Stimulated activated CD4-positive, alpha-beta T cell treated with anti-CD3 and anti-CD28 coated beads, Interleukin-2, amount 100 ng/mL, for 48 hours (primary cell): ENCODE measurements around the gene RELL2.

Experiments
- DNase-seq, 2 donors: peaks; one replicate each; pipeline ENCODE4 v3.0.0-alpha.2; 2020

Gene RELL2

DNA sequence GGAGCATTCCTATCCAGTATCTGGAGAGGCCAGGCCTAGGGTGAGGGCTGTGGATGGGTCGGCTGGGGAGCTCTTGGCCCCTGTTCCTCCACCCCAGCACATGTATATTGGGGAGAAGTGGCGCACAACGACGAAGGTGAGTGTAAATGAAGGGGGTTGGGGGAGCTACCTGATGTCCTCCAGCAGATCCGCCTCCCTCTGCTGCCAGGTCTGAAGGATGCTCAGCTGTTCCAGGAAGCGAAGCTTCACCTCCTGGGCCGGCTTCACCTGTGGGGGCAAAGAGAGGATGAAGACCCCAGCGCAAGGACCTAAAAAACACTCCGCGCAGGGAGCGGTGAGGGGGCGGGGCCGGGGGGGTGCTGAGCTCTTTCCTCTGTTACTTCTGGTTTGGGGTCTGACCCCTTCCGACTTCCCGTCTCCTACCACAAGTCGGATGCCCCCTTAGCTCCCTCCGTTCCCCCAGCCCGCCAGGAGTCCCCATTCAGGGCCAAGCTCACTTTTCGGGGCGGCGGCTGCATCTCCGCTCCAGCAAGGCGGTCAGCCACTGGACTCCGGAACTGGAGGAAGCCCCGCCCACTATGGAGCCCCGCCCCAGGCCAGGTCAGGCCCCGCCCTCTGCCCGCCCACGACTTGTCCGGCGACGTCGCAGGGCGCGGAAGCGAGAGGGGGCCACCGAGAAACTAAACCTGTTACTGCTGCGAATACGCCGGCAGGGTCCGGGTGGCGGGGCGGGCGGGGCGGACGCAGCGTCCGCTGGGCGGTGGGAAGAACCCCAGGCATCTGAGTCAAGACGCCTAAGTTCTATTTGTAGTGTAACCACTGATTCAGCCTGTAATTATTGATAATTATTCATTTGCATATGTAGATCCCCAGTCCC, 14.3 kb downstream of the RELL2 start, which contains the start of gene FCHSD1:
Gene FCHSD1, minus strand, starts transcription at position 568 of the 877 bp plus-strand sequence. Its CDS starts 50 bp downstream, at position 518.
- DNase-seq, result peak; percentile 83 to 86

DNA sequence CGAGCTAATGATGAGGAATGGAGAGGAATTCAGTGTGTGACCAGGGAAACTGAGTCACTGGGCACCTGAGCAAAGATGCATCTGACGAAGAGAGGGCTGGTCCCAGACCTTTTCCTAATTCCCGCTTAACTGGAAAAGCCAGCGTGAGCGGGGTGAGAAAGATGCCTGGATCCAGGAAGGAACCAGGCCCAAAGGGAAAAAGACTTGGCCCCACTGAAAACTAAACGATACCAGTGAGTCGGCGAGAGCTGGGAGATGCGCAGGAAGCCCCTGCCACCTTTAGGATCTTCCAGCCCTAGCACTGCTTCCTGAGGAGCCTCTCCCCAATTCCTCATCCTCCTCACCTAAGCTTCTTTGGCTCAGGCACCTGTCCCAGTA, 14.9 kb downstream of the RELL2 start:
- no peak for DNase-seq

GRCh38 chr5:141654298-141654697, 17.5 kb downstream of the RELL2 start:
- DNase-seq, result no peak

DNA sequence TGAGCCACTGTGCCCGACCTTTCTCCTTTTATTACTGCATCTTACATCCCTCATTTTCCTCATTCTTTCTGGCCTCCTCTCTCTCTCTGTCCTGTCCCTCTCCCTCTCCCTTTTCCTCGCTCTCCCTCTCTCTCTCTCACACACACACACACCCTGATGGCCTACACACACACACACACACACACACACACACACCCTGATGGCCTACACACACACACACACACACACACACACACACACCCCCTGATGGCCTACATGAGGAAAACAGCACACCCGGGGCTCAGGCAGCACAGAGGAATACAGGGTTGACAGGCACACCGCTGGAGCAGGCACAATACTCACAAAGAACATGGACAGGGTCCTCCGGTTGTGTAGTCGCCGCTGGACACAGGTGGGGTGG, 18.2 kb downstream of the RELL2 start:
- DNase-seq, result no peak

DNA sequence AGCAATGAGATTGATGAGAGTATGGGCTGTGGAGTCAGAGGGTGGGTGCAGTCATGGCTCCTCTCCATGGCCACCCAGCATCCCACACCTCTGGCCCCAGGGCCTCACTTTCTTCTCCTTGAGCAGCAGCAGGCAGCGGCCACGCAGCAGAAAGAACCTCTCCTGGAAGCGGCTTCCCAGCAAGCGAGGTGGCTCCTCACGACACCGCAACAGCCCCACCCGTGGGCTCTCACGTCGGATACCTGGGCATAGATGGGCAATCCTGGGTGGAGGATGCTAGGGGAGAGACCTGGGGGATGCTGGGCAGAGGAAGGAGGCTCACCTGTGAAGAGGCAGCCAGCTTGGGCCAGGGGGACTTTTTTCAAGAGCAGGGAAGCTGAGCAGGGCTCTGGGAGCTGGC, 19.6 kb downstream of the RELL2 start:
- no peak for DNase-seq

GRCh38 chr5:141657404-141657803, 20.6 kb downstream of the RELL2 start:
- no peak for DNase-seq

DNA sequence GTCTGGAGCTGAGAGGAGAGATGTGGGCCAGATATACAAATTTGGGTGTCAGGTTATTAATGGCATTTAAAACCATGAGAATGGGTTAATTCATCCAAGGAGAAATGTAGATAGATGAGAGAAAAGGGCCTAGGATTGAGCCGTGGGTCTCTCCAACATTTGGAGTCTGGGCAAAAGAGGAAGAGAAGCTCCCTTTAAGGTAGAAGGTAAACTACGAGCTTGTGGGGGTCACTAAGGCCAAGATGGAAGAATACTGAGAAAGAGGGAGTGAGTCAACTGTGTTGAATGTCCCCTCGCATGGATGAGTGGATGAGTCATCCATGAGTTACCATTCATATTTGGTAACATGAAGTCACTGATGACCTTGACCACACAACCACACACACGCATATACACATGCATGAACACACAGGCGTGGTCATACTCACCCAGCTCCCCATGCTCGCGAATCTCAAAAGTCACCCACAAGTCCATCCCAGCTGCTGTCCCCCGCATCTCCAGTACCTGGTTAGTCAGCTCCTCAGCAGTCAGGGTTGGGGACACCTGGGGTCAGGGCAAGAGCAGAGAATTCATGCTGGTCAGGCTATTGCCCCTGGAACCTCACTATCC, 21.2 kb downstream of the RELL2 start:
- no peak for DNase-seq

DNA sequence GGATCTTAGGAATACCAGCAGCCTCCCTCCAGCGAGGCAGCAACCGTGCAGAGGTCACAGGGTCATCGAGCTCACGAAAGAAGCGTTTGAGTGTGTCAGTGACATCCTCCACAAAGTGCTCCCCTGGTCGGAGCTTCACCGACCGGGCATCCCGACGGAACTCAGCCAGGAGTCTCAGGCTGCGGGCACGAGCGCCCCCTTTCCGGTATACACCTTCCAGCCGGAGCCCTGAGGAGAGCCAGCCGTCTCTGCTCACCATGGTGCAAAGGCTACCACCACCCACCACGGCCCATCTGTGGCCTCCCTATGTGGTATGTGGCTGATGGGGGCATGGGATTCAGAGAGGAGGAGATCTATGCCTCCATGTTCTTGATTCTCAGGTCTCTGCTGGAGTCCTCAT, 25.2 kb downstream of the RELL2 start:
- DNase-seq, result no peak

DNA sequence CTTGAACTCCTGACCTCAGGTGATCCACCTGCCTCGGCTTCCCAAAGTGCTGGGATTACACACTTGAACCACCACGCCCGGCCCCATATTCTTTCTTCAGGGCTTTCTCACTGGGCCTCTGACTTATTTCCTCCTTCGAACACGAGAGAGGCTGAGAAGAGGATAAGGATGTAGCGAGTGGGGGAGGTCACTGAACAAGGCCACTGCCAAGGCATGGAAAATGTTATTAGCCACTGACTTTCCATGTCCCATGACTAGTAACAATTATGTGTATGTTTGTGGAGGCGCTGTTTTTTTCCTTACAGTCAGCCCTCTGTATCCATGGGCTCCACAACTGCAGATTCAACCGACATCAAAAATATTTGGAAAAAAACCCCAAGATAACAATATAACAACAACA, 26.7 kb downstream of the RELL2 start:
- no peak for DNase-seq

DNA sequence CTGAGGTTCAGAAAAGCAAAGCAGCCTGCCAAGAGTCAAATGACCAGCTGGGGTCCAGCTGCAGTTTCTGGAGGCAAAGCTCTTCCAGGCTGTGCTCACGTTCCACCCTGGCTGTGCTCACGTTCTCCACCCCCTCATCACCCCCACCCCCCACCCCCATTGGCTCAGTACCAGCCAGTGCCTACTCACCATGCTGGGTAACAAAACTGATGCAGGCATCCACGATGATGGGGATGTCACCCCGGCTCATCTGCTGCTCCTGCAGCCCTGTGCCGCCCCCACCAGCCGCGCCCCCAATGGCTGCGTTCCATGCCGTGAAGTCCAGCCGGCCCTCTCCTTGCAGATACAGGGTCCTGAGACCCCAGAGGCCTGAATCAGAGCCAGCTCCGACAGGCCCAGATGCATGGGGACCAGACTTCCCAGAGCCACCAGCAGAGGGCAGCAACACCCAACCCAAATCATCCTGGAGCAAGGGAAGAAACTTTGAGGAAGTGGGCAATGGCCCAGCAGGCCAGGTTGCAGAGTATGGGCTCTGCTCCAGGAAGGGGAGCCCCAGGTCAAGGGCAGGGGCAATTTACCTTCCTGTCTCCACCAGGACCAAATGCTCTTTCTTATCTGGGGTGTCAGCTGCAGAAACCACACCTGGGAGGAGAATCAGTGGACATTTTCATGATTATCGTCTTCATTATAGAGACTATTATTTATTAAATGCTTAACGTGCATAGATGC, 28.1 kb downstream of the RELL2 start:
- DNase-seq, result peak; percentile 75

GRCh38 chr5:141665995-141666940, 29.5 kb downstream of the RELL2 start:
- DNase-seq, result no peak

DNA sequence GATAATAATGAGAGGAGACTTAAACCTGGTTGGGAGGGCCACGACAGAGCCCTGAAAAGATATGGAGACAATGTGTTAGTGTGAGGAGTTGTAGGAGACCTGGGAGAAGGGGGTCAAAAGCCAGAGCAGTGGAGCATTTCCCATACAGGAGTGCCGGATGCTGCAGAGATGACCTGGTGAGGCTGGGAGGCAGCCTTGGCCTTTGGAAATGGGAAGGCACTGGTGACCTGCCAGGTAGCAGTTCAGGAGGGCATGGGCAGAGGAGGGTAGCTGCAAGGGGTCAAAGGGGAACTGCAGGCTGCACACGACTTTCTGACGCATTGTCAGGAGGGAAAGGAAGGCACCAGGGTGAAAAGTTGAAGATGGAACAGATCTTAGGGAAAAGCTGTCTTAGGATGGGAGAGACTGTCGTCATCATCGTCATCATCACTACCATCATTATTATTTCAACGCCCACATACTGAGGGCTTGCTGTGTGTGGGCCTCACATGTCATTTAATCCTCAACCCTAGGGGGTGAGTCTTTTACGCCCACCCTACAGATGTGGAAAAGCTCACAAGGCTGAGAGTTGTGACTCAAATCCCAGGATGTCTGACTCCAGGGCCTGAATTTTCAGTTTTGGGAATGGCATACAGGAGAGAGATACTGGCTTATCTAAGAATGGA, 31.9 kb downstream of the RELL2 start:
- DNase-seq, result no peak

DNA sequence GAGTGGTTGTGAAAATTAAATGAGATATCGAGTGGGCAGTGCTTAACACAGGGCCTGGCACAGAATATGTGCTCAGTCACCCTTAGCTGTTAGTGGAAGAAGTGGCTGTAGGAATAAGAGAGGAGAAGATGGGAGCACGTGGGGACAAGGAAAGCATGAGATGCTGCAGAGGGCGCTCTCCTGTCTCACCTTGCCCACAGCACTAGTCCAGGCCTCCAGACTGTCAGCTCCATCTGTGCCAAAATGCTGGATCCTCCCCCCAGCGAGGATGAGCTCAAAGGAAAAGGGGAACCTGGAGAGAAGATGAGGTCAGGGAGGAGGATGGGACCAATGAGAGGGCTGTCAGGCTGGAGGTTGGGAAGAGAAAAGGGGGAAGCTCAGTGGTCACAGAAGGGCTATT, 32.7 kb downstream of the RELL2 start:
- DNase-seq, result no peak

GRCh38 chr5:141672071-141672840, 35.5 kb downstream of the RELL2 start:
- no peak for DNase-seq

DNA sequence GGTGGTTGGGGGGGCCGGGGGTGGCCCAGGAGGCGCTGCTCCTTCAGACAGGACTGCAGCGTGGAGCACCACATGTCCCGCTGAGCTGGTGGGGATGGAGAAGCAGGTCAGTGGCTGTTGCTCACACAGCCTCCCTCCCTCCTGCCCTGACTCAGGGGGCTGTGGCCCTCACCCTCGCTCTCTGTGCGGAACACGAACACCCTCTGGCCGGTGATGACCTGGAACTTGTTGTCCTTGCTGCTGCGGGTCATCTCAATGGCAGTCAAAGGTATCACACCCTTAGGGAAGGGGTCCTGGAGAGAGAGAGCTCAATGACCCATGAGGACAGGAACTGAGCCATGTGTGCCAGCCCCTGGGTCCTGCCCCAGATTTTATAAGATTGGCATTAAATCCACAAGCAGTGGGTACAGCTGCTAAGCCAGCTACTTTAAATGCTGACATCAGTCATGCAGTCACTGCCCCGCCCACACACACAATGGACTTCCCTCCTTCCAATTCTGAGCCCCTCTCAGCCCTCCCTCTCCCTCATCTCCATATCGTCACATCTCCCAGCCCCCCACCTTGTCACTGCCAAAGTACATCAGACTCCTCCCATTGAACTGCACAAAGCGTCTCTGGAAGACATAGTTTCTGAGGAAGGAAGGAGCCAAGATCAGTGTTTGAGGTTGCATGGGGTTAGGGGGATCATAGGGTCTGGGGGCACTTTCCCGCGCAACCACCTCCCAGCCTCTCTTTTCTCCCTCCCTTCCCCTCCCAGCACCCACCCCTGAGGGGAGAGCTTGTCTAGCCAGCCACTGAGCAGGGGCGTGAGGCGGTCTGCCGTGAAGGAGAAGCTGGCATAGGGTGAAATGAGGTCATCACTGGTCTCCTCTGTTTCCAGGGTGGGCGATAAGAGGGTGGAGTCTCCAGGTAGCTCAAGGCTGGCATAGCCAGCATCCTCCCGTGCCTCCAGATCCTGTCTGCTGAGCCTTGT, 36.3 kb downstream of the RELL2 start:
- DNase-seq, result no peak

- DNase-seq, result no peak
Measured at GRCh38 chr5:141674747-141675146, 38.0 kb downstream of the RELL2 start.

DNA sequence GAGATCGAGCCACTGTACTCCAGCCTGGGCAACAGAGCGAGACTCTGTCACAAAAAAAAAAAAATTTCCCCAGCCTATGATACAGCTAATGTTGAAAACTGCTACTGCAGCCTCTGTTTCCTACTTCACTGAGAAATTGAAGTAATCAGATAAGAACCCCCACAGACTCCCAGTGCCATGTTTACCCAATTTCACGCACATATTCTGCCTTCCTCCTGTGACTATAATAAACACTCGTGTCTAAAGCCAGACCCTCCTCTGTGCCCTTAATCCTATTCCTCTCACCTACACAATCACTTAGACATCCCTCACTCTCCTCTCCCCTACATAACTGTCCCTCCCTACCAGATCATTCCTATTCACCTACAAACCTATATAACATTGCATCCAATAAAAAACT, 38.9 kb downstream of the RELL2 start:
- DNase-seq, result no peak

- no peak for DNase-seq
Measured at GRCh38 chr5:141677415-141677814, 40.6 kb downstream of the RELL2 start.

- no peak for DNase-seq
Measured at GRCh38 chr5:141680178-141680577, 43.4 kb downstream of the RELL2 start.

DNA sequence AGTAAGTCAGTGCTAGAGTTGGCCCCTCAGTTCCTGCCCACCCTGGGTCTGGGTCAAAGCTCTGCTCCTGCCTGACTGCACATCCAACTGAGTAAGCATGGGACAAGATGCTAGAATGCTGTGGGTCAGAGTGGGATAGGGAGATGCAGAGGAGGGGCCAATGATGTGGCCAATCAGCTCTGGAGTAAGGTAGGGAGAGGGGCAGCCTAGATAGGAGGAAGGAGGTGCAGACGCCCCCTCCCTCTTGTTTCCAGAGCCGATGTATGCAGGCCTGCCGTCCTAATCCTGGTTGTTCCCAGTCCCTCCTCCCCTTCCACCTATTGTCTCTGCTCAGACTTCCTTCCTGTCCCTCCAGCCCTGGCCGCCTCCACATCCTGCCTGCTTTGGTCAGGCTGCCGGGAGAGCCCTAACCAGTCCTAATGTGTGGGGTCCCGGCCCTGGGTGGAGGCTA, 44.0 kb downstream of the RELL2 start:
- DNase-seq, result no peak
